HL-60/S4 treated with retinoic acid at 250 ng/mL for 4 days and 3 days (cell line): ENCODE data around the gene KTI12.
"Not testable (repeated sequence)": the region's sequence is repeated elsewhere in the genome, so short reads cannot be mapped to it uniquely, and the experiment has no call there.

Experiments
- in situ Hi-C: fragments of 300-500 bp; cut with MboI; formaldehyde crosslinking; loops from 2 replicates; pipeline ENCODE4 v1.7.0; 2022; ENCODE audit warnings: low sequenced_read_pairs

KTI12 gene, protein sequence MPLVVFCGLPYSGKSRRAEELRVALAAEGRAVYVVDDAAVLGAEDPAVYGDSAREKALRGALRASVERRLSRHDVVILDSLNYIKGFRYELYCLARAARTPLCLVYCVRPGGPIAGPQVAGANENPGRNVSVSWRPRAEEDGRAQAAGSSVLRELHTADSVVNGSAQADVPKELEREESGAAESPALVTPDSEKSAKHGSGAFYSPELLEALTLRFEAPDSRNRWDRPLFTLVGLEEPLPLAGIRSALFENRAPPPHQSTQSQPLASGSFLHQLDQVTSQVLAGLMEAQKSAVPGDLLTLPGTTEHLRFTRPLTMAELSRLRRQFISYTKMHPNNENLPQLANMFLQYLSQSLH

DNA sequence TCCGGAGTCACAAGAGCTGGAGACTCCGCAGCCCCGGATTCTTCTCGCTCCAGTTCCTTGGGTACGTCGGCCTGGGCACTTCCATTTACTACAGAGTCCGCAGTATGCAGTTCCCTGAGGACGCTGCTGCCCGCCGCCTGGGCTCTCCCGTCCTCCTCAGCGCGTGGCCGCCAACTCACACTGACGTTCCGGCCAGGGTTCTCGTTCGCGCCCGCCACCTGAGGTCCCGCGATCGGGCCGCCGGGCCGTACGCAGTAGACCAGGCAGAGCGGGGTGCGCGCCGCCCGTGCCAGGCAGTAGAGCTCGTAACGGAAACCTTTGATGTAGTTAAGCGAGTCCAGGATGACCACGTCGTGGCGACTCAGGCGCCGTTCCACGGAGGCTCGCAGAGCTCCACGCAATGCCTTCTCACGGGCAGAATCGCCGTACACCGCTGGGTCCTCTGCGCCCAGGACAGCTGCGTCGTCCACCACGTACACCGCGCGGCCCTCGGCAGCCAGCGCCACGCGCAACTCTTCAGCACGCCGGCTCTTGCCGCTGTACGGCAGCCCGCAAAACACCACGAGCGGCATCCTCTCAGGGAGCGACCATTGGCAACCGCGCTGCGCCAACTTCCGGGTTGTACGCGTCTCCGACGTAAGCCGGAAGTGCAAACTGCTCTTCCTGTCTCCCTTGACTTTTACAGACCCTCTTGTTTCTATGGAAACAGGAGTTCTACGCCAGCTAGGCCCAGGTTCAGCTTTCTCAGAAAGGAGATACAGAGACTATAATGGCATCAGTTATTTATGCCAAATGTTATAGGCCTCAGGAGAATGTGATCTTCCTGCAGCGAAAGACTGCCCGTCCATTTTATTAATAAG, at the start of gene KTI12:
TSS of gene KTI12 (minus strand) at position 621 of the 860 bp plus-strand sequence. CDS start at position 572, 49 bp downstream.
- in situ Hi-C loops, result no loop called here

- in situ Hi-C loops, result no loop called here
Observed at GRCh38 chr1:52080014-52080415, 46.4 kb upstream of the KTI12 start.

DNA sequence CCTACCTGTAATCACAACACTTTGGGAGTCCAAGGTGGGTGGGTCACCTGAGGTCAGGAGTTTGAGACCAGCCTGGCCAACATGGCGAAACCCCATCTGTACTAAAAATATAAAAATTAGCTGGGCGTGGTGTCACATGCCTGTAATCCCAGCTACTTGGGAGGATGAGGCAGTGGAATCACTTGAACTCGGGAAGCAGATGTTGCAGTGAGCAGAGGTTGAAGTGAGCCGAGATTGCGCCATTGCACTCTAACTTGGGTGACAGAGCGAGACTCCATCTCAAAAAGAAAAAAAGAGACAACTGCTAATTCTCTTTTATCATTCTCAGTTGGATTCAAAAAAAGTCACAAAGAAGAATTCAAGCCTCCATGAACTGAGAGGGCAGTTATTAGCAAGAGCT, 43.7 kb upstream of the KTI12 start:
- in situ Hi-C loops, result not testable (repeated sequence)

DNA sequence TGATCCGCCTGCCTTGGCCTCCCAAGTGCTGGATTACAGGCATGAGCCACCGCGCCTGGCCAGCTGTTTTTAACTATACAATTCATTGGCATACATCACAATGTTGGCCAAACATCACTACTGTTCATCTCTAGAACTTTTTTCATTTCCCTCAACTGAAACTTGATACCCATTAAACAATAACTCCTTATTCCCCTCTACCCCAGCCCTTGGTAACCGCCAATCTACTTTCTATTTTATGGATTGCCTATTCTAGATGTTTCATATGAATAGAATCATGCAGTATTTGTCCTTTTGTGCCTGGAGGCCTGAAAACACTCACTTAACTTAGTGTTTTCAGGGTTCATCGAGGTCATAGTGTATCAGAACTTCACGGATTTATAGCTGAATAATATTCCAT, 38.7 kb upstream of the KTI12 start:
- in situ Hi-C loops, result no loop called here

- in situ Hi-C loops, result no loop called here
Observed at GRCh38 chr1:52070704-52071103, 37.1 kb upstream of the KTI12 start.

GRCh38 chr1:52063192-52063591, 29.6 kb upstream of the KTI12 start:
- in situ Hi-C loops, result no loop called here

- in situ Hi-C loops, result no loop called here
Observed at GRCh38 chr1:52060822-52061221, 27.2 kb upstream of the KTI12 start.

DNA sequence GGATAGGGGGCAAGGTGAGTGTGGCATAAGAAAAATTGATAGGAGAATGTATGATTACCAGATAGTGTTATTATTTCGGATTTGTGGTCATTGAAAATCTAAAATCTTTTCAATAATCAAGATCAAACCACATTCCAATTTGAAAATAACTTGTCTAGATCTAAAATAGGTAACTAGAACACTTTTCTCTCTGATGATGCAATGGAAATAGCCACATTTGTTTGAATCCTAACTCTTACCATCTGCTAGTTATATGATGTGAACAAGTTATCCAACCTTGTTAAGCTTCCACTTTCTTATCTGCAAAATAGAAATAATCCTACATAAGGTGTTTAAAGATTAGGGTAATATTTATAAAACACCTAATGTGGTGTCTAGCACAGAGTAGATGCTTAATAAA, 26.3 kb upstream of the KTI12 start:
- in situ Hi-C loops, result no loop called here

DNA sequence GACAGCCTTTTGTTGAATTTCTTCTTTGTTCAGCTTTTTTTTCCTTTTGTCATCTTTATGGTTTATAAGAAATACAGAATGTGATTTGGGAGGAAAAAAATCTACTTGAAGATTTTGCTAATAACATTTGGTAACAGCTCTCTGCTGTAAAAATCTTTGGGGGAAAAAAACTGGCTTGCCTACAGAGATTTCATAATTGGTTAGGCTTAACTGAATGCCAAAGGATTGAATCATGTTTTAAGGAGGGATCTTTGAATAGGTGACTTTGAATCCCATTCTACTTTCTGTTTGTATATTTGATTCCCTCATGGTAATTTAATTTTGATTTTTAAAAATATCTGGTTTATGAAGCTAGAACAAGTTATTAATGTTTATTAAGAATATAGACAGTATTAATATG, 25.7 kb upstream of the KTI12 start:
- in situ Hi-C loops, result no loop called here

- in situ Hi-C loops, result no loop called here
Observed at GRCh38 chr1:52057876-52058415, 24.3 kb upstream of the KTI12 start.

- in situ Hi-C loops, result no loop called here
Observed at GRCh38 chr1:52057255-52057654, 23.6 kb upstream of the KTI12 start.

DNA sequence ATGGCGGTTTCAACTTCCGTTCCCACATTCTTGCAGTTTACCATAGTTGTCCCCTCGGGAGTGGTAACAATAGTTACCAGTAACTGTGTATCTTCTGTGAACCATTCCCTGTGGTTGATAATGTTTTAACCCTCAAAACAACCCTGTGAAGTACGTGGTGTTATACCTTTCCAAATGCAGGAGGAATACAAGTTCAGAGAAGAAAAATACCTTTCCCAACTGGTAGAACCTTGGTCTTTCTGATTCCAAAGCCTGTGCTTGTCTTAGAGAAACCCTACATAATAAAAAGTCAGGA, 23.3 kb upstream of the KTI12 start:
- in situ Hi-C loops, result no loop called here

GRCh38 chr1:52056163-52056936, 22.7 kb upstream of the KTI12 start, which contains the start of gene BTF3L4:
Gene BTF3L4, plus strand, starts transcription at chr1:52056295. Its CDS starts 3,553 bp downstream, at chr1:52059848.
- in situ Hi-C loops, result no loop called here

- in situ Hi-C loops, result no loop called here
Observed at GRCh38 chr1:52055866-52056162, 22.2 kb upstream of the KTI12 start.

DNA sequence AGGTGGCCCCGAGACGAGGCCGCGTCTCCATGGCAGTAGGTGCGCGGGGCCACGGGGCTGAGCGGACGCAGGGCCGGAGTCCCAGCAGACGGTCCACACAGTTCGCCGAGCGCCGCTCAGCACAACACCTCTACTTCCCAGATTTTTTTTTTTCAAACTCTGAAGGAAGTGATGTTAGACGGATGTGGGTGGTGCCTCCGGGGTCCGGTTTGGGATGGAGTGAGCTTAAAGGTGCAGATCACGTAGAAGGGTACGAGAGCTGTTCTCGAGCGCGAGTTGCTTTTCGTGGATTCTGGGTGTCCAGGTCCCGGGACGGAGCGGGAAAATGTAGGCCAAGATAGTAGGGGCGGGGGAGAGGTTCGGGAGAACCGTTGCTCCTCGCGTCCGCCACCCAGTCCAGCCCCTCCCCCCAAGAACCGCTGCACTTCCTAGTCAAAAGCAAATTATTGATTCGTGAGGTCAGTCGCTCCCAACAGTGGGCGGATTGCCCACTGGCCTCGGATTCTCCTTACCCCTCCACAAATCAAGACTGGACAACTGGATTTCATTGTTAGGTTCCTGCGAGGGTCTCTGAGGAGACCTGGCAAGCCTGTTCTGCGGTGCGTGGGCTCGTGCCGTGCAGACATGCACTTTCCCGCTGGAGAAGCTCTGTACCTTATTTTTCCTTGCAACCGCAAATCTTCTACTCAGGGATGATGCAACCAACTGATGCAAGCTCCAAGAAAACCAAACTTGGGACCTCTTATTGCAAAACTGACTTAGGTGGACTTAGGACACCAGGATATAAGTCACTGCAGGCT, 21.7 kb upstream of the KTI12 start, which contains the start of gene TXNDC12:
TSS of gene TXNDC12 (minus strand) at position 126 of the 800 bp plus-strand sequence. CDS start at position 31, 95 bp downstream.
- in situ Hi-C loops, result no loop called here

DNA sequence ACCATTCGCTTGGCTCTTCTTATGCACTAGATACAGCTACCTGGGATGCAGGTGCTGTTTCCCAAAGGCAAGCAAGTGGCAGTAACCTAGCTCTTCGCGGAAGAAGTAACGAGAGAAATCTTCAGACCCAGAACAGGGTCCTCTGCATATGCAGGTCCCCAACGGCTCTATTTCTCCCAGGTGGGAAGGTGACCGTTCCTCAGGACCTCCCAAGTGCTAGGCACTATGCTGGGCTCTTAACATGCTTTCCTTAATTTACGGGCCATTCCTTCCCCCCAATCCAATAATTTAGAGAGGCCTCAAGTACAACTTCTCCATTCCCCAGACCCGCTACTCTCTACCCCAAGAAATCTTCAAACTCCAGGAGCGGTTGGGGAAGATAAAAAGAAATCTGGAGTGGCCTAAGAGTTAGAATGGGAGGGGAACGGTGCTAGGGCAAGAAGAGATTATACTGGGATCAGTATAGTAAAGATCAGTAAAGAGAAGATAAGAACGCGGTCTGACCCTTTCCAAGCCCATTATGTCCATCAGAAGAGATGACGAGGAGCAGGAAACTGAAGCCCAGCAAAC, 21.0 kb upstream of the KTI12 start:
- in situ Hi-C loops, result no loop called here

GRCh38 chr1:52053862-52054261, 20.3 kb upstream of the KTI12 start:
- in situ Hi-C loops, result no loop called here

GRCh38 chr1:52049337-52049736, 15.7 kb upstream of the KTI12 start:
- in situ Hi-C loops, result not testable (repeated sequence)

GRCh38 chr1:52045666-52046195, 12.1 kb upstream of the KTI12 start:
- in situ Hi-C loops, result not testable (repeated sequence)

DNA sequence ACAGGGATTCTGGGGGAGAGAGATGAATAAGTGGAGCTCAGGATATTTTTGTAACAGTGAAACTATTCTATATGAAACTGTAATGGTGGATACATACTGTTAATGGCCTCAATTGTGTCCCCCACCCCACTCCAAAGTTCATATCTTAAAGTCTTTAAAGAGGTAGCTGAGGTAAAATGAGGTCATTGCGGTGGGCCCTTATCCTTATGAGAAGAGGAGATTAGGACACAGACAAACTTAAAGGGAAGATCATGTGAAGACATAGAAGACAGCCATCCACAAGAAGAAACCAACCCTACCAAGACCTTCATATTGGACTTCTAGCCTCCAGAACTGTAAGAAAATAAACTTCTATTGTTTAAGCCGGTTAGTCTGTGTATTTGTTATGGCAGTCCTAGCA, 11.6 kb upstream of the KTI12 start:
- in situ Hi-C loops, result no loop called here
